ENCODE data around the gene ETV5. TPM values are rescaled to one million over a fixed set of nuclear protein-coding genes. Genes with fewer than 3 reads are reported as not detected.

ETV5 gene
- total RNA-seq (2021) (87.4 and 92.9 TPM in 2 replicates), Bru-seq, nascent RNA (percentile 93 among the genes with signal in this experiment), BruChase-seq, experiment 1, labeled RNA remaining after a 2-hour chase (percentile 81 among the genes with signal in this experiment), BruChase-seq, experiment 2, labeled RNA remaining after a 6-hour chase (percentile 82 among the genes with signal in this experiment)
- long read RNA-seq, full-length matches to known transcripts, result 23 of 44 reads
- long read RNA-seq, partial matches to known transcripts, result 7 of 44 reads
- long read RNA-seq, other reads (novel, unspliced or antisense), result 14 of 44 reads

- TF ChIP-seq CTCF (conservative IDR thresholded peaks at IDR 0.05; ENCODE audit: low read depth, low read length), result no peak
- TF ChIP-seq EZH2 (IDR thresholded peaks at IDR 0.05; ENCODE audit: borderline replicate concordance, low read depth, low read length, poor library complexity, severe bottlenecking), result no peak
- Histone ChIP-seq H3K36me3 (ENCODE audit: insufficient read depth, low read length, poor library complexity, severe bottlenecking) (no peaks in the 10 kb centered on the region), H3K4me1 (ENCODE audit: insufficient read depth, low read length, poor library complexity, severe bottlenecking) (peaks cover 35% of the 10 kb centered on the region), H3K9me3 (ENCODE audit: low read depth, low read length, poor library complexity, severe bottlenecking) (no peaks in the 10 kb centered on the region), H3K4me3 (ENCODE audit: low read depth, low read length, poor library complexity, severe bottlenecking) (peak within 1 kb of the TSS; percentile 70), H3K27ac (ENCODE audit: low read depth, low read length, poor library complexity, severe bottlenecking) (peak within 1 kb of the TSS; percentile 89), H3K27me3 (replicated peaks; ENCODE audit: insufficient read depth, low read depth, low read length, poor library complexity) (no peaks in the 10 kb centered on the region)
- BruUV-seq (replicated peaks), result TSS peak; percentile 98
- intact Hi-C loops (cut with micrococcal nuclease; ENCODE audit: unreplicated experiment), result loop anchor here (1.0 to 10.0 kb wide), 5 partner anchors 12 to 456 kb away; partner anchors contain the start of gene TBCCD1
- DNase-seq (ENCODE audit: low spot score), result peak; percentile 100
- ChIA-PET POLR2A (ENCODE audit: low non-redundant PET) (interaction anchor here (0.7 kb wide), 1 partner anchor 132 kb away, joined by 6 read pairs; no protein-coding TSS in a partner anchor), CTCF (interaction anchor here (0.6 kb wide), 2 partner anchors 99 to 134 kb away, joined by 6 to 8 read pairs; no protein-coding TSS in a partner anchor)
Observed at GRCh38 chr3:186108941-186109865, at the start of gene ETV5. ETV5 (minus strand) TSS chr3:186109089; CDS start chr3:186105868, 3,221 bp downstream.

- CTCF ChIA-PET, result no interaction called here
- intact Hi-C loops (cut with micrococcal nuclease; ENCODE audit: unreplicated experiment), result no loop called here
- BruUV-seq (replicated peaks), result no TSS peak
- TF ChIP-seq CTCF (conservative IDR thresholded peaks at IDR 0.05; ENCODE audit: low read depth, low read length) (no peak), EZH2 (IDR thresholded peaks at IDR 0.05; ENCODE audit: borderline replicate concordance, low read depth, low read length, poor library complexity, severe bottlenecking) (no peak)
- H3K27ac ChIP-seq (ENCODE audit: low read depth, low read length, poor library complexity, severe bottlenecking), result no peak overlapping the region
- H3K4me1 ChIP-seq (ENCODE audit: insufficient read depth, low read length, poor library complexity, severe bottlenecking), result no peaks in the 10 kb centered on the region
- H3K9me3 ChIP-seq (ENCODE audit: low read depth, low read length, poor library complexity, severe bottlenecking), result no peaks in the 10 kb centered on the region
- H3K36me3 ChIP-seq (ENCODE audit: insufficient read depth, low read length, poor library complexity, severe bottlenecking), result no peaks in the 10 kb centered on the region
- no peaks in the 10 kb centered on the region for H3K27me3 ChIP-seq (replicated peaks; ENCODE audit: insufficient read depth, low read depth, low read length, poor library complexity)
- no peak for DNase-seq (ENCODE audit: low spot score)
- no peak overlapping the region for H3K4me3 ChIP-seq (ENCODE audit: low read depth, low read length, poor library complexity, severe bottlenecking)
- POLR2A ChIA-PET (ENCODE audit: low non-redundant PET), result no interaction called here
Observed at GRCh38 chr3:186154641-186155040, 45.8 kb upstream of the ETV5 start.

- TF ChIP-seq CTCF (conservative IDR thresholded peaks at IDR 0.05; ENCODE audit: low read depth, low read length), result no peak
- TF ChIP-seq EZH2 (IDR thresholded peaks at IDR 0.05; ENCODE audit: borderline replicate concordance, low read depth, low read length, poor library complexity, severe bottlenecking), result no peak
- Histone ChIP-seq H3K36me3 (ENCODE audit: insufficient read depth, low read length, poor library complexity, severe bottlenecking) (no peaks in the 10 kb centered on the region), H3K4me3 (ENCODE audit: low read depth, low read length, poor library complexity, severe bottlenecking) (no peak overlapping the region), H3K27me3 (replicated peaks; ENCODE audit: insufficient read depth, low read depth, low read length, poor library complexity) (no peaks in the 10 kb centered on the region), H3K9me3 (ENCODE audit: low read depth, low read length, poor library complexity, severe bottlenecking) (no peaks in the 10 kb centered on the region), H3K27ac (ENCODE audit: low read depth, low read length, poor library complexity, severe bottlenecking) (no peak overlapping the region), H3K4me1 (ENCODE audit: insufficient read depth, low read length, poor library complexity, severe bottlenecking) (no peaks in the 10 kb centered on the region)
- POLR2A ChIA-PET (ENCODE audit: low non-redundant PET), result no interaction called here
- no peak for DNase-seq (ENCODE audit: low spot score)
- BruUV-seq (replicated peaks), result no TSS peak
- CTCF ChIA-PET, result no interaction called here
- intact Hi-C loops (cut with micrococcal nuclease; ENCODE audit: unreplicated experiment), result no loop called here
Observed at GRCh38 chr3:186152889-186153292, 44.0 kb upstream of the ETV5 start.

Measured in A673 (cell line).